Body of pancreas (tissue), 4 donors: Measurements from ENCODE around the gene PYGM.

ENCODE experiments used
- POLR2A ChIP-seq, 3 donors: fragments of 450-650 bp; IDR thresholded peaks; one replicate each; pipeline ENCODE4 v1.6.1; 2016; ENCODE audit warnings: antibody characterized with exemption in 3 of 3, mild to moderate bottlenecking in 2 of 3
- TF ChIP-seq, protein P1 (sequence below), 7 experiments: fragments of 450-650 bp in 4 of 7; fragments of 200-600 bp in 3 of 7; sonication (generic) in 3 of 7; IDR thresholded peaks; one replicate each; pipeline ENCODE4 v1.5.1; 2016 to 2019; ENCODE audit warnings: antibody characterized with exemption in 7 of 7

GRCh38 chr11:64784813-64785581, 25.2 kb upstream of the PYGM start:
- TF ChIP-seq, protein P1, sequence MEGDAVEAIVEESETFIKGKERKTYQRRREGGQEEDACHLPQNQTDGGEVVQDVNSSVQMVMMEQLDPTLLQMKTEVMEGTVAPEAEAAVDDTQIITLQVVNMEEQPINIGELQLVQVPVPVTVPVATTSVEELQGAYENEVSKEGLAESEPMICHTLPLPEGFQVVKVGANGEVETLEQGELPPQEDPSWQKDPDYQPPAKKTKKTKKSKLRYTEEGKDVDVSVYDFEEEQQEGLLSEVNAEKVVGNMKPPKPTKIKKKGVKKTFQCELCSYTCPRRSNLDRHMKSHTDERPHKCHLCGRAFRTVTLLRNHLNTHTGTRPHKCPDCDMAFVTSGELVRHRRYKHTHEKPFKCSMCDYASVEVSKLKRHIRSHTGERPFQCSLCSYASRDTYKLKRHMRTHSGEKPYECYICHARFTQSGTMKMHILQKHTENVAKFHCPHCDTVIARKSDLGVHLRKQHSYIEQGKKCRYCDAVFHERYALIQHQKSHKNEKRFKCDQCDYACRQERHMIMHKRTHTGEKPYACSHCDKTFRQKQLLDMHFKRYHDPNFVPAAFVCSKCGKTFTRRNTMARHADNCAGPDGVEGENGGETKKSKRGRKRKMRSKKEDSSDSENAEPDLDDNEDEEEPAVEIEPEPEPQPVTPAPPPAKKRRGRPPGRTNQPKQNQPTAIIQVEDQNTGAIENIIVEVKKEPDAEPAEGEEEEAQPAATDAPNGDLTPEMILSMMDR (IDR thresholded peaks at IDR 0.05), result no peak
- no peak for TF ChIP-seq POLR2A (IDR thresholded peaks at IDR 0.05)
